Measurements from ENCODE around the gene C1GALT1C1L.
"Not testable (repeated sequence)": the region's sequence is repeated elsewhere in the genome, so short reads cannot be mapped to it uniquely, and the experiment has no call there.

DNA sequence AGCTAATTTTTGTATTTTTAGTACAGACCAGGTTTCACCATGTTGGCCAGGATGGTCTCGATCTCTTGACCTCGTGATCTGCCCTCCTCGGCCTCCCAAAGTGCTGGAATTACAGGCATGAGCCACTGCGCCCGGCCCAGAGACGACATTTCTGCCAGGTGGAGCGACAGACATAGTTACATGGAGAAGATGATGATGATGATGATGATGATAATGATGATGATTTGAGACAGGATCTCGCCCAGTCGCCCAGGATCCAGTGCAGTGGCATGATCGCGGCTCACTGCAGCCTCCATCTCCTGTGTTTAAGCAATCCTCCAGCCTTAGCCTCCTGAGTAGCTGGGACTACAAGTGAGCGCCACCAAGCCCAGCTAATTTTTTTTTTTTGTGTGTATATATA is 40.1 kb downstream of the C1GALT1C1L start:
- TF ChIP-seq, protein P1, sequence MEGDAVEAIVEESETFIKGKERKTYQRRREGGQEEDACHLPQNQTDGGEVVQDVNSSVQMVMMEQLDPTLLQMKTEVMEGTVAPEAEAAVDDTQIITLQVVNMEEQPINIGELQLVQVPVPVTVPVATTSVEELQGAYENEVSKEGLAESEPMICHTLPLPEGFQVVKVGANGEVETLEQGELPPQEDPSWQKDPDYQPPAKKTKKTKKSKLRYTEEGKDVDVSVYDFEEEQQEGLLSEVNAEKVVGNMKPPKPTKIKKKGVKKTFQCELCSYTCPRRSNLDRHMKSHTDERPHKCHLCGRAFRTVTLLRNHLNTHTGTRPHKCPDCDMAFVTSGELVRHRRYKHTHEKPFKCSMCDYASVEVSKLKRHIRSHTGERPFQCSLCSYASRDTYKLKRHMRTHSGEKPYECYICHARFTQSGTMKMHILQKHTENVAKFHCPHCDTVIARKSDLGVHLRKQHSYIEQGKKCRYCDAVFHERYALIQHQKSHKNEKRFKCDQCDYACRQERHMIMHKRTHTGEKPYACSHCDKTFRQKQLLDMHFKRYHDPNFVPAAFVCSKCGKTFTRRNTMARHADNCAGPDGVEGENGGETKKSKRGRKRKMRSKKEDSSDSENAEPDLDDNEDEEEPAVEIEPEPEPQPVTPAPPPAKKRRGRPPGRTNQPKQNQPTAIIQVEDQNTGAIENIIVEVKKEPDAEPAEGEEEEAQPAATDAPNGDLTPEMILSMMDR (IDR thresholded peaks at IDR 0.05) = not testable (repeated sequence)
- not testable (repeated sequence) for TF ChIP-seq POLR2A (IDR thresholded peaks at IDR 0.05)
